WTC11 (cell line): Measurements from ENCODE around the gene ADGRD2.

ENCODE experiments used
- ATF2 ChIP-seq: sonication (generic); formaldehyde crosslinking; IDR thresholded peaks from 2 replicates; pipeline ENCODE4 v1.8.1; 2022; ENCODE audit warnings: low read depth, missing genetic modification reagents, borderline replicate concordance
- CTCF ChIP-seq: fragments of 200-600 bp; IDR thresholded peaks from 2 replicates; pipeline ENCODE4 v1.8.0; 2022; ENCODE audit warnings: antibody characterized with exemption
- E2F4 ChIP-seq: sonication (generic); formaldehyde crosslinking; IDR thresholded peaks from 2 replicates; pipeline ENCODE4 v1.8.1; 2022; ENCODE audit warnings: low read depth, mild to moderate bottlenecking, moderate library complexity, missing genetic modification reagents, borderline replicate concordance
- E2F5 ChIP-seq: sonication (generic); formaldehyde crosslinking; IDR thresholded peaks from 2 replicates; pipeline ENCODE4 v1.8.1; 2022; ENCODE audit warnings: mild to moderate bottlenecking, moderate library complexity, missing genetic modification reagents
- ETV6 ChIP-seq: sonication (generic); formaldehyde crosslinking; IDR thresholded peaks from 2 replicates; pipeline ENCODE4 v1.8.1; 2022; ENCODE audit warnings: mild to moderate bottlenecking, missing genetic modification reagents
- TCF7 ChIP-seq: sonication (generic); formaldehyde crosslinking; IDR thresholded peaks from 2 replicates; pipeline ENCODE4 v1.8.0; 2022; ENCODE audit warnings: mild to moderate bottlenecking, low read depth, missing genetic modification reagents, moderate library complexity
- ZNF423 ChIP-seq: fragments of 250-450 bp; sonication (Bioruptor Pico); IDR thresholded peaks from 2 replicates; pipeline ENCODE4 v2.1.2; 2022; ENCODE audit warnings: mild to moderate bottlenecking, moderate library complexity
- ZNF671 ChIP-seq: fragments of 250-450 bp; sonication (Bioruptor Pico); IDR thresholded peaks from 2 replicates; pipeline ENCODE4 v1.8.0; 2021; ENCODE audit warnings: mild to moderate bottlenecking
- TF ChIP-seq, protein P1 (sequence below): sonication (generic); formaldehyde crosslinking; IDR thresholded peaks from 2 replicates; pipeline ENCODE4 v1.8.0; 2022; ENCODE audit warnings: missing genetic modification reagents

DNA sequence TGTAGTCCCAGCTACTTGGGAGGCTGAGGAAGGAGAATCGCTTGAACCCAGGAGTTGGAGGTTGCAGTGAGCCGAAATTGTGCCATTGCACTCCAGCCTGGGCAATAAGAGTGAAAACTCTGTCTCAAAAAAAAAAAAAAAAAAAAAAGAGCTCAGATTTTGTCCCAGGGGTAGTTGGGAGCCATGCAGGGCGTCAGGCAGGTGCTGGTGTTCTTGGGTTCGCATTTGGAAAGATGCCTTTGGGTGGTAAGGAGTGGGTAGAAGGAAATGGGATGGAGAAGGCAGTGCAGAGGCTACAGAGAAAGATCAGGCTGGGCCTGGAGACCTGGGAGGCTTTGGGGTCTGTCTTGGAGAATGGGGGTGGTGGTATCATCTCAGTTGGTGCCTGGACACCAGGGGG is 23.9 kb downstream of the ADGRD2 start:
- TF ChIP-seq CTCF (no peak), ETV6 (CRISPR knock-in tag) (no peak), ZNF671 (CRISPR knock-in tag) (no peak), ZNF423 (no peak), ATF2 (CRISPR knock-in tag) (no peak), E2F4 (no peak), TCF7 (CRISPR knock-in tag) (no peak), E2F5 (CRISPR knock-in tag) (no peak)
- TF ChIP-seq, protein P1, sequence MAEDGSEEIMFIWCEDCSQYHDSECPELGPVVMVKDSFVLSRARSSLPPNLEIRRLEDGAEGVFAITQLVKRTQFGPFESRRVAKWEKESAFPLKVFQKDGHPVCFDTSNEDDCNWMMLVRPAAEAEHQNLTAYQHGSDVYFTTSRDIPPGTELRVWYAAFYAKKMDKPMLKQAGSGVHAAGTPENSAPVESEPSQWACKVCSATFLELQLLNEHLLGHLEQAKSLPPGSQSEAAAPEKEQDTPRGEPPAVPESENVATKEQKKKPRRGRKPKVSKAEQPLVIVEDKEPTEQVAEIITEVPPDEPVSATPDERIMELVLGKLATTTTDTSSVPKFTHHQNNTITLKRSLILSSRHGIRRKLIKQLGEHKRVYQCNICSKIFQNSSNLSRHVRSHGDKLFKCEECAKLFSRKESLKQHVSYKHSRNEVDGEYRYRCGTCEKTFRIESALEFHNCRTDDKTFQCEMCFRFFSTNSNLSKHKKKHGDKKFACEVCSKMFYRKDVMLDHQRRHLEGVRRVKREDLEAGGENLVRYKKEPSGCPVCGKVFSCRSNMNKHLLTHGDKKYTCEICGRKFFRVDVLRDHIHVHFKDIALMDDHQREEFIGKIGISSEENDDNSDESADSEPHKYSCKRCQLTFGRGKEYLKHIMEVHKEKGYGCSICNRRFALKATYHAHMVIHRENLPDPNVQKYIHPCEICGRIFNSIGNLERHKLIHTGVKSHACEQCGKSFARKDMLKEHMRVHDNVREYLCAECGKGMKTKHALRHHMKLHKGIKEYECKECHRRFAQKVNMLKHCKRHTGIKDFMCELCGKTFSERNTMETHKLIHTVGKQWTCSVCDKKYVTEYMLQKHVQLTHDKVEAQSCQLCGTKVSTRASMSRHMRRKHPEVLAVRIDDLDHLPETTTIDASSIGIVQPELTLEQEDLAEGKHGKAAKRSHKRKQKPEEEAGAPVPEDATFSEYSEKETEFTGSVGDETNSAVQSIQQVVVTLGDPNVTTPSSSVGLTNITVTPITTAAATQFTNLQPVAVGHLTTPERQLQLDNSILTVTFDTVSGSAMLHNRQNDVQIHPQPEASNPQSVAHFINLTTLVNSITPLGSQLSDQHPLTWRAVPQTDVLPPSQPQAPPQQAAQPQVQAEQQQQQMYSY, result no peak
